ENCODE results near the gene BHLHE23.
"Not testable (repeated sequence)": the region's sequence is repeated elsewhere in the genome, so short reads cannot be mapped to it uniquely, and the experiment has no call there.

BHLHE23 gene

DNA sequence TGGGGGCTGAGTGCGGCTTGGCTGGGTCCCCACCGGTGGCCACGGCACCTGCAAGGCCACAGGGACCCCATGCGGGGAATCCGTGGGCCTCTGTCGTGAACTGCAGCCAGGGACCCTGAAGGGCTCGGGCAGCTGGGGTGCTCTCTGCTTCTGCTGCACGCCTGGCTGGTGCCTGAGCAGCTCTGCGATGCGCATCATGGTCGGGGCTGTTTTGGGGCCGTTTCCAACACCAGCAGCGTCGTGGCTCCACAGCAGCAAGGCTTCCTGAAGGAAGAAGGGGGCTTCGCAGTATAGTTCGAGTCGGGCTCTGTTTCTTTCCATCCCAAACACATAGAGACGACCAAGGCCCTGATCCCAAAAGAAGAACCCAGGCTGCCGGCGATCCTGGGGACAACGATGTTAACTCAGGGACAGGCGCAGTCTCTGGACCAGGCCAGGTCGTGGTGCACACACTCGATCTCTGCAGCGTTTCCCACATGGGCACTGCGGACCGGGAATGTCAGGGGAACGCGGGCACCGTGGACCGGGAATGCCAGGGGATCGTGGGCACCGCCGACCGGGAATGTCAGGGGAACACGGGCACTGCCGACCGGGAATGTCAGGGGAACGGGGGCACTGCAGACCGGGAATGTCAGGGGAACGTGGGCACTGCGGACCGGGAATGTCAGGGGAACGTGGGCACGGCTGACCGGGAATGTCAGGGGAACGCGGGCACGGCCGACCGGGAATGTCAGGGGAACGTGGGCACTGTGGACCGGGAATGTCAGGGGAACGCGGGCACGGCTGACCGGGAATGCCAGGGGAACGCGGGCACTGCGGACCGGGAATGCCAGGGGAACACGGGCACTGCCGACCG lies 36.8 kb upstream of the BHLHE23 start:
- DNase-seq (ENCODE audit: low spot score) = no peak

DNA sequence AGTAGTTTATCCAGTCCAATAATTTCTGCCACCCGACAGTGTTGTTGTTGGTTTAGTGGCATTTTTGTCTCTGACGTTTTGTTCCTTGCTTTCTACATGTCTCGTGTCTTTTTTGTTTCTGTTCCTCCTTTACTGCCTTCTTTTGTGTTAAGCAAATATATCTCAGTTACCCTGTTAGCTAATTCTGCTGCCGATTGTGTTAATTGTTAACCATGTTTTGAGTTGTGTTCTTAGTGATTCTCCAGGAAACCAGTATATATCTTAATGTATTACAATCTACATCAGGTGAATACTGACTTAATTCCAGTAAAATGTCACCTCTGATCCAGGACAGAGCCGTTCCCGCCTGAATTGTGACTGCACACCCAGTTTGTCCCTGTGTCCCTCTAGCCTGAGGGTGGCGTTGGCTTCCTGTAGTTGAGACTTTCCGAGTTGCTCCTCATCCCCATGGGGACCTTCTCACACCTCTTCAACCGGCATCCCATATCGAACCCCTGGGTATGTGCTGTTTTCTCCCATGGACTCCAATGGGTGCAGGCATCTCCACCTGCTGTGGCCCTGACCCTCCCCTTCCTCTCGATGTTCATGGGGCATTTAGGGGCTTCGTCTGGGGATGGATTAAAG lies 35.8 kb upstream of the BHLHE23 start:
- DNase-seq (ENCODE audit: low spot score) = no peak

DNA sequence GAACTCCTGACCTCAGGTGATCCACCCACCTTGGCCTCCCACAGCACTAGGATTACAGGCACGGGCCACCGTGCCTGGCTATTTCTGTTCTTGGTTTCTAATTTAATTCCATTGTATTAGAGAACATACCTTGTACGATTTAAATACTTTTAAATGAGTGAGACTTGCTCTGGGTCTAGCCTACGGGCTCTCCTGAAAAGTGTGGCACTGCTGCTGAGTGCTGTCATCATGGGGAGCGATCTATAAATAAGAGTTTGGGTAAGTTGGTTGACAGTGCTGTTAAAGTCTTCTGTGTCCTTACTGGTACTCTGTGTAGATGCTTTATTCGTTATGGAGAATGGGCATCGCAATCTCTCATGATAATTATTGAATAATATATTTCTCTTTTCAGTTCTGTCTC lies 35.0 kb upstream of the BHLHE23 start:
- DNase-seq (ENCODE audit: low spot score) = no peak

DNA sequence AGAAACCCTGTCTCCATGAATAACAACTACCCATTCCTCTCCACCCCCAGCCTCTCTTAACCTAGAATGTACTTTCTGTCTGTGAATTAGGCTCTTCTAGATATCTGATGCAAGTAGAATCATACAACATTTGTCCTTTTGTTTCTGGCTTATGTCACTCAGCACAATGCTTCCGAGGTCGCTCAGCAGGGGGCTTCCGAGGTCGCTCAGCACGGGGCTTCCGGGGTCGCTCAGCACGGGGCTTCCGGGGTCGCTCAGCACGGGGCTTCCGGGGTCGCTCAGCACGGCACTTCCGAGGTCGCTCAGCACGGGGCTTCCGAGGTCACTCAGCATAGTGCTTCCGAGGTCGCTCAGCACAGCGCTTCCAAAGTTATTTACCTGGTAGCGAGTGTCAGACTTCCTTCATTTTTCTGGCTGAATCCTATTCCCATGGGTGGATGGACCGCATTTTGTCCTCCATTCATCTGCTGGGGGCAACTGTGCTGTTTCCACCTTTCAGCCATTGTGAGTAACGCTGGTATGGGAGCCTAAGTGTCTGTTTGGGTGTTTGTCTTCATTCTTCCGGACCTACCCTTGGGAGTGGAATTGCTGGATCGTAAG lies 31.0 kb upstream of the BHLHE23 start:
- no peak for DNase-seq (ENCODE audit: low spot score)

DNA sequence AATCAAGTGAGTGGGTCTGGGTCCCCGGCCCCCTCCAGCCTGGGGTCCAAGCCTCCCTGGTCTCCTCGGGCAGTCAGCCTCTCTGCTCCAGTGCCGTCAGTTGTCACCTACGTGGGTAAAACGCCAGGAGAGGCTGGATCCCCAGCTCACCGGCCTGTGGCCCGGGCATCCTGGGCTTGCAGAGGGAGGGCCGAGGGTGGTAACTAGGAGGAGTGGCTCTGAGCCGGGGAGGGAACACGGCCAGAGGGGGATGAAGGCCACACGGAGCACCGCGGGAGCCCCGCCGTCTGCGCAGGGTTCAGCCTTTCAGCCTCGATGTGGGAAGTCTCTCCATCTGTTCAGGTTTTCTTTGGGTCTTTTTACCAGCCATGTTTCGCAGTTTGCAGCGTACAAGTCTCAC lies 29.5 kb upstream of the BHLHE23 start:
- DNase-seq (ENCODE audit: low spot score) = no peak

DNA sequence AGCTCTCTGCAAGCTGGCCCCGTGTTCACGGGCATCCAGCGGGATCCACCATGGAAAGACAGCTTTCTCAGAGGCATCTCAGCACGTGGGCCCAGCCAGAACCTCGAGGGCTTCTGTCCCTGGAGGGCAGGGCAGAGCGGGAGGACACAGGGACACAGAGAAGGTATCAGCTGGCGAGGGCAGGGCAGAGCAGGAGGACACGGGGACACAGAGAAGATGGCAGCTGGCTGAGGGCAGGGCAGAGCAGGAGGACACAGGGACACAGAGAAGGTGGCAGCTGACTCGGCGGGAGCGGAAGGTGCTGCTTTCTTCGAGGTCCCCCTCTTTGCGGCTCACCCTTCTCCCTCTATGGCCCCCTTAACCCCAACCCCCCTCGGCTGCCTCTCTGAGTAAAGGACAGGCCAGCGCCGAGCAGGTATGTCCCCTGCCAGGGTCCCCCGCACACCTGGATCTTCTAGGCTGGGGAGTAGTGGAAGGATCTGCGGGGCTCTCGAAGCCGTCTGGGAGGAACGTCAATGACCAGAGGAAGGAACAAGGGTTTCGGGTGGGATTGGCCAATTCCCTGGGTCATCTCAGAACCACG lies 28.9 kb upstream of the BHLHE23 start:
- no peak for DNase-seq (ENCODE audit: low spot score)

DNA sequence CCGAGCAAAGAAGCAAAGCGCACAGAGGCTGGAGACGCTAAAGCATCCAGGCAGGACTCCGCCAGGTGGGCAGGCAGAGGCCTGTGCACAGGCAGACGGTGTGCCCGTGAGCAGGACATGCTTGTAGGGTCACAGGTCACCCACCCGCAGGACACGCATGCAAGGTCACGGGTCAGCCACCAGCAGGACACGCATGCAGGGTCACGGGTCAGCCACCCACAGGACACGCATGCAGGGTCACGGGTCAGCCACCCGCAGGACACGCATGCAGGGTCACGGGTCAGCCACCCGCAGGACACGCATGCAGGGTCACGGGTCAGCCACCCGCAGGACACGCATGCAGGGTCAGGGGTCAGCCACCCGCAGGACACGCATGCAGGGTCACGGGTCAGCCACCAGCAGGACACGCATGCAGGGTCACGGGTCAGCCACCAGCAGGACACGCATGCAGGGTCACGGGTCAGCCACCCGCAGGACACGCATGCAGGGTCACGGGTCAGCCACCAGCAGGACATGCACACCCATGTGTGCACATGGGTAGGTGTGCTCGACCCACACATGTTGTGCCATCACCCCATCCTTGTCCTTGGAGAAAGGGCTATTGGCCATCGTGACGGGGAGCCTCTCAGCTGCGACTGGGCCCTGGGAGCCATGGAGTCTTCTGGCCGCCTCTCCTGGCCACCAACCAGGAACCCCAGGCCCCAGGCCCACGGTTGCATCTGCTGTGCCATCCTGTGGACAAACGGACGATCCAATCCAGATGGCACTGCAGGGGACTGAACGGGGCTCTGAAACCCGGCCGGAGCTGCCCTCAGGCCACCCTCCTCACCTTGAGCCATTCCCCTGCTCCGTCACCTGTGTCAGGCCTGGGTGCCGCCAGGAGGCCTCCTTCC lies 28.2 kb upstream of the BHLHE23 start:
- not testable (repeated sequence) for DNase-seq (ENCODE audit: low spot score)

DNA sequence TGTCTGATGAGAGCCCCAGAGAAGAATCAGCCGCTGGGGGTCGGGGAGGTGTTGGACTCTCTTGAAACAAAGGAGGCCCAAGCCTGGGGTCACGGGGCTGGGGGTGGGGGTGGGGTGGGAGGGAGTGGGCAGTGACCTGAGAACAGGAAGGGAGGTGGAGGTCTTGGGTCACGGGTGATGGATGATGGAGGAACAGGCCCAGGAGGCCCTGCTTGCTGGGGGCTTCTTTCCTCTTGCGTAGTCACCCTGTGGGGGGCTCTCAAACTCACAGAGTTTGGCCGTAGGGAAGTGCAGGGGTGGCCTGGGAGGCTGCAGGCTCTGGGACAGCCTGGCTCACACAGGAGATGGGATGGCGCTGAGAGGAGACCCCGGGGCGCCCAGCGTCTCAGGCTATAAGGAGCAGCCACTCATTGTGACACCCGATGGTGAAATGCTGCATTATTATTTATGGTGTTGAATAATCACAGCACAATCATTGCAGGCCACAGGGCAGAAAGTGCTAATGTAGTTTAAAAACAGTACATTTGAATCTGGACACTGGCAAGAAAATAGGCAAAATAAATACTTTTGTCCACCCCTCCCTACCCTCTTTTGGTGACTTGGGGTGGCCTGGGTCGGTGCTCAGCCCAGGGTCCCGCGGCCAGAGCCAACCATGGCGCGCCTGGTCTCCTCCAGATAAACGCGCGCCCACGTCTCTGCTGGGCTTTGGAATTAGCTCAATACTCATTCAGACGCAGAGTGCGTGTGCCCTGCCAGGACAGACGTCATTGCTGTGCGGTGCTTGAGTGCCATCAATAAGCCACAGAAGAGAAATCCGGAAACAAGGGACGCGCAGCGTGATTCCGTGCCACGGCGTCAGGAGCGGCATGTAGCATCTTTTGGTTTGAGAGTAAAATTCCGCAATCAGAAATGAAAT lies 27.3 kb upstream of the BHLHE23 start:
- DNase-seq (ENCODE audit: low spot score) = no peak

DNA sequence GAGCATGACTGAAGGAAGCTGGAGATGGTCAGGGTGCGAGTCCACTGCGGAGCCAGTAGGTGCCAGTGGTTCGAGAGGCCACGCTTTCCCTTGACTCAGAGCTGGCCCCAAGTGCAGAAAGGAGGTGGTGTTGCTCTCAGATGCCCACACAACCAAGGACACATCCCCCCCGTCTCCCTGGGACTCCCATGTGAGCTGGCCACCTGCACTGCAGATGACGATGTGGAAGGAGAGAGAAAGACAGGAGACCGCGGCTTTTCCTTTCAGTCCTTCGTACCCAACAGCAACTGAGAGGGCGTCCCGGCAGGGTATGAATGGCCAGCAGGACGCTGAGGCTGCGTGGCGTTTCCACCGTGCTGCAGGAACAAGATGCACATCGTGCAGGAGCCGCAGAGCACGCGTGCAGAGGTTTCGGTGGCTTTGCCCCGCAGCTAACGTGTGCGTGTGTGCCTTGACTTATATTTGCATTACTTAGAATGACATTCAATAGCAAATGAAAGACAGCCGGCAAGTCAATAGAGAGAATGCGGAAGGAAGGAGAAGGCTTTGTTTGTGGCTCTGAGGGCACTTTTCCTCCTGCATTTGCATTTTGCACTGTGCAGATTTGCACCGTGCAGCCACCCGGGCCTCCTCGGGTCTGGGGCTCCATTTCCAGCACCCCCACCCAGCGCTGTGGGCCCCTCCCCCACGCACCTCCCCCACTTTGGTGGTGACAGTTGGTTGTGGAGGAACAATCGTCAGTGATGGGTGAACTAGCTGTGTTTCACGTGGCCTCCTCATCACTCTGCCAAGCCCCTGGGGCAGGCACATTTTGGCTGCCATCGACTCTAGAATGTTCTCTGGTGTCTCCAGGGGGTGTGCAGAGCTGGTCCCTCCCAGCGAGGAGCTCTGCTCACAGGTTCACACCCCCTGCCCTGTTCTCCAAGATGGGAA lies 26.4 kb upstream of the BHLHE23 start:
- DNase-seq (ENCODE audit: low spot score) = no peak

DNA sequence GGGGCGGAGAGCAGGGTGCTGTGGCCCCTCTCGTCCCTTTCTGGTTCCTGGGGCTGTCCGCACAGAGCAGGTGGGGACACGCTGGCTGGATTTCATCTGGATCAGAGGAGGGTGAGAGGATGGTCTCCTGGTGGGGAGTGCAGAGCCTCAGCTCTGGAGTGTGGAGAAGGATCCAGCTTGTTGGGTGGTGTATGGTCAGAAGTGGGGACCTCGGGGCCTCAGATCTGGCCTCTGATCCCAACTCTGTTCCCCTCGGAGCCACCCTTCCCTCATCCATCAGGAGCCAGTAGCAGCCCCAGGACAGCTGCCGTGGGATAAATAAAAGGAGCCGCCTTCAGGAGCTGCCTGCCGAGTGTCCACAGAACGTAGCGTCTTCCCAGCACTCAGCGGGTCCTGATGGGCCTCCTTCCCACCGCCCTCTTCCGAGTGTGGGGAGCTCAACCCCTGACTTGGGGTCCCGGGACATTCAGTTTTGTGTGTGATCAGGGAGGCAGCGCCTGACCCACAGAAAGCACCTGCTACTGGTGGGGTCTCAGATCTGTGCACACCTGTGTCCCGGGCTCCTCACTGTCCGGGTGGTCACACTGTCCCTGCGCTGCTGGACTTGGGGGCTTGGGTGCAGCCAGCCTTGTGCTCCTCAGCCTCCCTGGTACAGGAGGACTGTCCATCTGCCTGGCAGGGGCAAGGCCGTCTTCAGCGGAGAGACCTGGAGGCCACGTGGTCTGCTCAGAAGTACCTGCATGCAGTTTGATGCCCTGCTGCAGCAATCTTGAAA lies 25.4 kb upstream of the BHLHE23 start:
- no peak for DNase-seq (ENCODE audit: low spot score)

DNA sequence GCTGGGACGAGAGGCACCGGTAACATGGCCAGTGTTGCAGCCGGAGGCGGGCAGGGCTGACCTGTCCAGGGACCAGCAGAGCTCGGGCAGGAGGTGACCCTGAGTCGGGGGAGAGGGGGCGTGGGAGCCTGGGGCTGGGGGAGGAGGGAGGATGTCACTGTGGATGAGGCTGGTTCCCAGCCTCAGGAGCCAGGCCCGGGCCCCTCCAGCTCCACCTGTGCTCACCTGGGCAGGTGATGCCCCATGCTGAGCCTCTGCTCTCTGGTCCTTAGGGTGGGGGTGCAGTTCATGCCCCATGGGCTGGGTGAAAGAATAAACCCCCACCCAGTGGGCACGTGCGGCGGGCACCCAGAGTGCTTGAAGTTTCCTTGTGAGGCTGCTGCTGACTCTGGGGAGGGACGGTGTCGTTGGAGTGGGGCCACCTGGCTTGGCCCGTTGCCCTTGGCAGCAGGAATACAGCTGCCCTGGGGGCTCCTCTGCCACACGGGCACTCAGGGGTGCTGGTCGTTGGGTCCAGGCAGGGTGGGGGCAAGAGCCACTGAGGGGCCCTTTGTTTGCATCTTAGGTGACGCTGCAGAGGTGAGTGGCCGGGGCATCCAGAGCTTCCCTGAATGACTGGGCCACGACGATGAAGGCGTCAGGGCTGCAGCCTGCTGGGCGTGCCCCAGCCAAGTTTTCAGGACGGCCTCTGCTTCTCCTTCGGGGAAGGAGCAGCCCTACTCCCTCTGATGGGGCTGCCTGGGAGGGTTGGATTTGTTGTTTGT lies 24.7 kb upstream of the BHLHE23 start:
- no peak for DNase-seq (ENCODE audit: low spot score)

DNA sequence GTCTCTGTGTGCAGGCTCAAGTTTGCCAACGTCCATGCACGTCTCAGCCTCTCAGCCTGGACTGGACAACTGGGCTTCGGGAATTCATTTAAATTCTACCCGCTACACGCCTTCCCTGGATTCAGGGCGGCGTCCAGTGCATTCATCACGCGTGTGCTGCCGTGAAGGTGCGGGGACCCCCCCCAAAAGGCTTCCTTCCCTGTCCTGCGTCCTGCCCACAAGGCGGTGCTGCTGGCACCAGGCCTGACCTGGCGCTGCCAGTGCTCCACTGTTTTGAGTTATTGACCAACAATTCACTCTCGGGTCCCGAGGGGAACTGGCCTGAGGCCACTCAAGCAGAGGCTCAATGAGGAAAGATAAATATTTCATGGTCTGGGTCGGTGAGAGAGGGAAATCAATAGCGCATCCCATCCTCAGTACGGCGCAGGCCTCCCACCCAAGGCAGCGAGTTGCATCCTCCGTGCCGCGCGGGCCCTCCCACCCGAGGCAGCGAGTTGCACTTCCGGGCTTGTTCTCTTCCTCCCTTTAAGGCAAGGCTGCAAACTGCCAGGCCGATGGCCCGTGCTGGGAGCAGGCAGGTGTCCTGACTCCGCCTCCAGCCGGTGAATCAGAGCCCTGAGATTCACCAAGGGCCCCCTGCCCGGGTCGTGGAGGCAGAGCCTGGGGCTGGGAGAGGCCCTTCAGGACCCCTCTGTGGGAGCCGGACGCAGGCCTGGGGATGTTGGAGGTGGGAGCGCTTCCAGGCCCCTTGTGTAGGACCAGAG lies 22.8 kb upstream of the BHLHE23 start:
- DNase-seq (ENCODE audit: low spot score) = no peak

DNA sequence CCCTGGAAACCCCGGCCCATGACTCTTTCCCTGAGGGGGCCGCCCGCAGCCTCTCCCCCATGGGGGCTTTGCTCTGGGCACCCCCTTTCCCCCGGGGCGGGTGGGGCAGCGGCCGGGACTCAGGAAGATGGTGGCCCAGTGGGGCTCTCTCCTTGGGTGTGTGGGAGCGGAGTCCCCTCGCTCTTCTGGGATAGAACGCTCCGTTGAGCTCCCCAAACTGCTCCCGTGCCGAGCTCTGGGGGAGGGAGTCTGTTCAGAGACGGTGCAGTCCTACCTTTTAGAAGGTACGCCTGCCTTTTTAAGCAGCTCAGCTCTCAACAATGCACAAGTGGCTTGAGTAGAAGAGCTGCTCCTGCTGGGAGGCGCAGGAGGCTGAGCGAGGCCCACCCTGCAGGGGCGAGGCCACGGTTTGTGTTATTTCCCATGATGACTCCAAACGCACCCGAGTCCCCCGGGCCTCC lies 21.7 kb upstream of the BHLHE23 start:
- DNase-seq (ENCODE audit: low spot score) = no peak

DNA sequence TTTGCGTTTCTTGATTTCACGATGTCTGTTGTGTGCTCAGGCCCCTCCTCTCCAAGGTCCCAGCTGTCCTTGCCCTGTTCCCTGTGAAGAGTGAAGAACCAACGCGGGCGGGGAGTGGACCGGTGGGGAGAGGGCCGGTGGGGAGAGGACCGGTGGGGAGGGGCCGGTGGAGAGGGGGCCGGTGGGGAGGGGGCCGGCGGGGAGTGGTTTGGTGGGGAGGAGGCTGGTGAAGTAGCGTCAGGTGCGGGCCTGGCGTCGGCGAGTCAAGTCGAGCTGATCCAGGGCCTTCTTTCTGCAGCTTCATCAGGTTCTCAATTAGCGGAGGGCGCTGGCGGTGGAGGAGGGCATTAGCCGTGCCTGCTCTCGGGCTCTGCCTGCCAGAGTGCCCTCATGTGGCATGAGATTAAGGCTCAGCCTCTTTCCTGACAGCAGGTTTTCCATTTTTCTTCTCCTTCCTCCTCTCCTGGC lies 21.2 kb upstream of the BHLHE23 start:
- DNase-seq (ENCODE audit: low spot score) = peak; percentile 15

DNA sequence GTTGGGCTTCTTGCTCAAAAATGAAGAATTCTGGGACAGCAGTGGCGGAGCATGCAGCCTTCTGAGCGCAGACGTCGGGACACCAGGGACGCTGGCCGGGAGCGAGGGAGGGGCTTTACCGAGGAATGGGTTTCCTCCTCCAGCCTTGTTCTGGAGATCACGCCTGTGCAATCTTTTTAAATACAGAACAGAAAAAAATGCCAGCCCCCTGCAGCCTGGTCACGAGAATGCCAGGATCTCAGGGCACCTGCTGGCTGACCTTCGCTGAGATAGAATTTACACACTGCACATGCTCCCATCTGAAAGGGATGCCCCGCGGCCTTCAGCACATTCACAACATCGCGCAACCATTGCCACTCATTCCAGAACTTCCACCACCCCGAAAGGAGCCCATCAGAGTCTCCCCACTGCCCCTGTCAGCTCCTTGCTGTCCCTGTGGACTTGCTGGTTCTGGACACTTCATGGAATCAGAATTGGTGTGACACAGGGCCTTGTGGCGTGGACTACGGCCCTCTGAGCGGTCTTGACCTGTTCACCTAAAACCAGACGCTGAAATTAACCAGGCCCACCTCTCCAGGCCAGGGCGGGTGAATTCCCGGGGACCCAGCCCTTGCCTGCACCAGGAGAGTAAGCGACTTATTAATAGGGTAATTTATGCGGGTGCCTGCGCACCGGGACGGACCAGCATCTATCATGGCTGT lies 20.6 kb upstream of the BHLHE23 start:
- no peak for DNase-seq (ENCODE audit: low spot score)

DNA sequence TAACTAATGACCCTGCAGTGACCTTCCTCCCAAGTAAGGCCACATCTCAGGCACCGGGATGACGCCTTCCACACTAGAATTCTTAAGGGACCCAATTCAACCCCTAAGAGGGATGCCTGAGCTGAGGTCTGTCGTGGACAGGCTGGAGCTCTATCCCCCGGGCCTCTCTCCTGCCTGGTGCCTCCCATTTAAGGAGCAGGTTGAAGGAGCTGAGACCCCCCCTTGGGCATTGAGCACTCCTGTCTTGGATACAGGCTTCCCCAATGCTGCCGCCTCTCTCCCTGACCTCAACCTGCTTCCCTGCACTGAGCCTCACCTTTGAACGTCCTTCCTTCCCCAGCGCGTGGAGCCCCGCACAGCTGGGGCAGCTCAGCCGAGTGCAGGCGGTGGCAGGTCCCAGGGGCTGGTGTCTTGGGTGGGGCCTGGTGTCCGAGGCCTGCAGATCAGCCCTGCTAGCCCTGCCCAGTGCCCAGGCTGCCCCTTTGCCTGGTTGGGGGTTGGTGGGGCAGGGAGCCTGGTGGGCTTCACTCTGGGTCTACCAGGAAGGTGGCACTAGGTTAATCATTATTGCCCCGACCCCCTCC lies 19.9 kb upstream of the BHLHE23 start:
- DNase-seq (ENCODE audit: low spot score) = no peak
